ENCODE measurements around the gene ATP13A4.

DNA sequence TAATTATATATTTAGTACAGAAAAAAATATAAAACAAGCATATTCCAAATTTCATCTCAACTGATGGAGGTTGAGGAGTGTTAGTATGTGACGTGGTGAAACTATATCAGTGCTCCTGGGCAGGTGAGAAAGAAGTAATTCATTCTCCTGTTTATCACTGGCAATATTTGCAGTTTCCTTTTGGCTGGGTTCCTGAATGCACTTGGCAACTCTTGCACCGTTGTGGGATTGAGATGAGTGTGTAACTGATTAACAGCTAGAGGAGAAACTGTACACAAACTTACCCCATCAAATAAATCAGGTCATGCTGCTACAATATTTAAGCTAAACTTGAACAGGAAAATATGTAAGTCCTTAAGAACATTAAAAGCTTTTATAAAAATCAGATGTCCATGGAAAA lies 2.1 kb upstream of the ATP13A4 start:
- TF ChIP-seq, protein P1, sequence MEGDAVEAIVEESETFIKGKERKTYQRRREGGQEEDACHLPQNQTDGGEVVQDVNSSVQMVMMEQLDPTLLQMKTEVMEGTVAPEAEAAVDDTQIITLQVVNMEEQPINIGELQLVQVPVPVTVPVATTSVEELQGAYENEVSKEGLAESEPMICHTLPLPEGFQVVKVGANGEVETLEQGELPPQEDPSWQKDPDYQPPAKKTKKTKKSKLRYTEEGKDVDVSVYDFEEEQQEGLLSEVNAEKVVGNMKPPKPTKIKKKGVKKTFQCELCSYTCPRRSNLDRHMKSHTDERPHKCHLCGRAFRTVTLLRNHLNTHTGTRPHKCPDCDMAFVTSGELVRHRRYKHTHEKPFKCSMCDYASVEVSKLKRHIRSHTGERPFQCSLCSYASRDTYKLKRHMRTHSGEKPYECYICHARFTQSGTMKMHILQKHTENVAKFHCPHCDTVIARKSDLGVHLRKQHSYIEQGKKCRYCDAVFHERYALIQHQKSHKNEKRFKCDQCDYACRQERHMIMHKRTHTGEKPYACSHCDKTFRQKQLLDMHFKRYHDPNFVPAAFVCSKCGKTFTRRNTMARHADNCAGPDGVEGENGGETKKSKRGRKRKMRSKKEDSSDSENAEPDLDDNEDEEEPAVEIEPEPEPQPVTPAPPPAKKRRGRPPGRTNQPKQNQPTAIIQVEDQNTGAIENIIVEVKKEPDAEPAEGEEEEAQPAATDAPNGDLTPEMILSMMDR (IDR thresholded peaks at IDR 0.05; ENCODE audit: low read depth, low read length, poor library complexity, severe bottlenecking): no peak
- TF ChIP-seq EZH2phosphoT487 (IDR thresholded peaks at IDR 0.05; ENCODE audit: borderline replicate concordance, low read length): no peak
